ENCODE measurements around the gene PRR16.

- TF ChIP-seq BHLHE40 (IDR thresholded peaks at IDR 0.05; ENCODE audit: borderline replicate concordance) = no peak
- no peak for TF ChIP-seq TARDBP (IDR thresholded peaks at IDR 0.05)
- TF ChIP-seq FOXK2 (IDR thresholded peaks at IDR 0.05) = no peak
- TF ChIP-seq ELF4 (IDR thresholded peaks at IDR 0.05) = no peak
- TF ChIP-seq SP1 (IDR thresholded peaks at IDR 0.05) = no peak
- TF ChIP-seq CTBP1 (IDR thresholded peaks at IDR 0.05; ENCODE audit: borderline replicate concordance) = no peak
- no peak for TF ChIP-seq PKNOX1 (IDR thresholded peaks at IDR 0.05)
- TF ChIP-seq NFRKB (IDR thresholded peaks at IDR 0.05) = no peak
- no peak for TF ChIP-seq SUZ12 (IDR thresholded peaks at IDR 0.05)
- no peak for TF ChIP-seq HDGF (IDR thresholded peaks at IDR 0.05; ENCODE audit: borderline replicate concordance)
- TF ChIP-seq ZNF384 (IDR thresholded peaks at IDR 0.05) = no peak
These were observed 149.6 kb downstream of the PRR16 start for GRCh38 chr5:120613729-120614128.

All from HEK293T (cell line).